ENCODE data around the gene TTC7B.

GRCh38 chr14:90558983-90559590 lies 257.1 kb downstream of the TTC7B start:
- no peak for TF ChIP-seq CTCF (conservative IDR thresholded peaks at IDR 0.05 in 1 of 2, IDR thresholded peaks at IDR 0.05 in 1 of 2; ENCODE audit: low read depth in 1 of 2, low read length in 2 of 2)
- TF ChIP-seq EZH2 (IDR thresholded peaks at IDR 0.05; ENCODE audit: low read length, missing control alignments): no peak

All from fibroblast of lung (primary cell).